C4-2B (cell line): ENCODE results near the gene PLEKHA5.

Experiments used
- H3K27ac ChIP-seq: fragments of 450-650 bp; 2 replicates; pipeline ENCODE4 v1.5.1; 2017
- ZFX ChIP-seq: fragments of 450-650 bp; IDR thresholded peaks from 2 replicates; pipeline ENCODE4 v1.6.1; 2017
- TF ChIP-seq, protein P1 (sequence below): fragments of 450-650 bp; conservative IDR thresholded peaks from 2 replicates; pipeline ENCODE4 v1.5.1; 2017; ENCODE audit warnings: mild to moderate bottlenecking

Gene PLEKHA5

DNA sequence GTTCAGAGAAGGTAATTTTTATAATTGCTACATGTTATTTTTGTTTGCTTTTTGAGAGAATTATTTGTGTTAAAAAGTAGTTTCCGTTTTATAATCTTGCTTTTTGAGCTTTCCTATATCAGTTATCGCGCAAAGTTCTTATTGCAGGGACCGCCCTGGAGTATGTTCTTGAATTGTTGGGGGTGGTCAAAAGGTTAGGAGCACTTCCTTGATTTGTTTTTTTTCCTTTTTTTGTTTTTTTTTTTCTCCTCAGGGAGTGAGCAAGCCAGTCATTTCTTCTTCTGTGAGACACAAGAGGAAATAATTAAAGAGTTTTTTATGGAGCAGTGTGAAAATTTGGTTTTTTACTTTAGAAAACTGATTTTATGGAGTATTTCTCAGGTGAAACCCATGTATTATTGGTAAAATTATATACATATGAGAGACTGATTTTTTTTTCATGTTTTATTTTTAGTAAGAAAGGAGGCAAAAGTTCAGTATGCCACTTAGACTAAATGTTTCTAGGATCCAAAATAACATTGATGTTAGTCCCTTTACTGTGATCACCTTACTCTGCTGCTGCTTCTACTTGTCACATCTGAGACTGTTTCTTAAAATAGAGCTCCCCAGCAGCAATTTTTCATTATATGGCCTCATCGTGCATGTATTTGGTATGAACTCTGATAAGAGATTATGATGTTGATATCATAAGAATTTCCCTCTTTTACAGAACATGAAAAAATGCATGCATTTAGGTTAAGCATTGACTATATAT is 26.6 kb downstream of the PLEKHA5 start:
- H3K27ac ChIP-seq = no peak overlapping the region
- TF ChIP-seq, protein P1, sequence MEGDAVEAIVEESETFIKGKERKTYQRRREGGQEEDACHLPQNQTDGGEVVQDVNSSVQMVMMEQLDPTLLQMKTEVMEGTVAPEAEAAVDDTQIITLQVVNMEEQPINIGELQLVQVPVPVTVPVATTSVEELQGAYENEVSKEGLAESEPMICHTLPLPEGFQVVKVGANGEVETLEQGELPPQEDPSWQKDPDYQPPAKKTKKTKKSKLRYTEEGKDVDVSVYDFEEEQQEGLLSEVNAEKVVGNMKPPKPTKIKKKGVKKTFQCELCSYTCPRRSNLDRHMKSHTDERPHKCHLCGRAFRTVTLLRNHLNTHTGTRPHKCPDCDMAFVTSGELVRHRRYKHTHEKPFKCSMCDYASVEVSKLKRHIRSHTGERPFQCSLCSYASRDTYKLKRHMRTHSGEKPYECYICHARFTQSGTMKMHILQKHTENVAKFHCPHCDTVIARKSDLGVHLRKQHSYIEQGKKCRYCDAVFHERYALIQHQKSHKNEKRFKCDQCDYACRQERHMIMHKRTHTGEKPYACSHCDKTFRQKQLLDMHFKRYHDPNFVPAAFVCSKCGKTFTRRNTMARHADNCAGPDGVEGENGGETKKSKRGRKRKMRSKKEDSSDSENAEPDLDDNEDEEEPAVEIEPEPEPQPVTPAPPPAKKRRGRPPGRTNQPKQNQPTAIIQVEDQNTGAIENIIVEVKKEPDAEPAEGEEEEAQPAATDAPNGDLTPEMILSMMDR = no peak
- no peak for TF ChIP-seq ZFX

DNA sequence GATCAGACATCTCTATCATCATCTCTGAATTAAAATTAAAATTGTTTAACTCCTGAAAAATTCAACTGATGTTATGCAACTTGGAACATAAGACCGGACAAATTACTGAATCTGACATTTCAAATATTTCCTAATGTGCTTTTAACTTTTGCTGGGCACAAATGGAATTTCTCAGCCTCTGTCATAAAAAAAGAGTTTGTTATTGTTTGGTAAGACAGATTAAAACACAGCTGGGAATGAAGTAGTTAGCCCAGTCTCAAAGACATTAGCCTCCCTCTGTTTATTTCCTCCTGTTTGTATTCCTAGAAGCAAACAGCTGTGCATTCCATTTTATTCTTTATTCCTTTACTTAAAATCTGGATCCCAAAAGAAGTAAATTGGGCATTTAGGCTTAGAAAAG is 29.4 kb downstream of the PLEKHA5 start:
- H3K27ac ChIP-seq = no peak overlapping the region
- TF ChIP-seq, protein P1 = no peak
- TF ChIP-seq ZFX = no peak

DNA sequence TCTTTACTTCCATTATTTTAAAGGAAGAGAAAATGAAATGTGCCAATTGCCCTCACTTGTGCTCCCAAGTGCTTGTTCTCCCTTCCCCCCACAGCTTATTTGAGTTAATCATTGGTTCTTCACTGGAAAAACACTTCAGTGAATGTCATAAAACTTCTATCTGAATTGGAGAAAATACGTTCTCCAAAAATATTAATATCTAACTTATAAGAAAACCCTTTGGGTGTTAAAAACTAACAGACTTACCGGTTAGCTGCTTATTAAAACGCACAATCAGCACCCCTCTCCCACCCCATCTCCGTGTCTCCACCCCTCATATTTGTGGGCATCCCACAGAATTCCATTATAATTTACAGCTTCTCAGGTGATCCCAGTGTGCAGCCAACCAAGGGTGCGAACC is 31.7 kb downstream of the PLEKHA5 start:
- H3K27ac ChIP-seq = no peak overlapping the region
- TF ChIP-seq, protein P1 = no peak
- no peak for TF ChIP-seq ZFX

DNA sequence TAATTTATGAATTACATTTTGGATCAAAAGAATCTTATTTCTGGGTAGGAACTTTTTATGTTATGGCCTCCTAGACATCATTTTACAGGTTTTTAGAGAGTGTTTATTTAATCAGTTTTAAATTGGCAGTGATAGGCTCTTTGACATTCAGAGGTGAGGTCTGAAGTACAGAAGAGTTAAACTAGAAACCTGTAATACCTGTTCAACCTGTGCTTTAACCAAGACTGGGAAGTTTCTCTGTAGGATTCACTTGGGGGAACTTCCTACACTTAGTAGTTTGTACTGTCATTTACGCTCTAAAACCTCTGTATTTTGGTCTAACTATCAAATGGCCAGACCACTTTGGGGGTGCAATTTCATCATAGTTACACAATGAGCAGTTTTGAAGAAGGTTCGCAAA is 35.9 kb downstream of the PLEKHA5 start:
- H3K27ac ChIP-seq = no peak overlapping the region
- TF ChIP-seq, protein P1 = no peak
- TF ChIP-seq ZFX = no peak

DNA sequence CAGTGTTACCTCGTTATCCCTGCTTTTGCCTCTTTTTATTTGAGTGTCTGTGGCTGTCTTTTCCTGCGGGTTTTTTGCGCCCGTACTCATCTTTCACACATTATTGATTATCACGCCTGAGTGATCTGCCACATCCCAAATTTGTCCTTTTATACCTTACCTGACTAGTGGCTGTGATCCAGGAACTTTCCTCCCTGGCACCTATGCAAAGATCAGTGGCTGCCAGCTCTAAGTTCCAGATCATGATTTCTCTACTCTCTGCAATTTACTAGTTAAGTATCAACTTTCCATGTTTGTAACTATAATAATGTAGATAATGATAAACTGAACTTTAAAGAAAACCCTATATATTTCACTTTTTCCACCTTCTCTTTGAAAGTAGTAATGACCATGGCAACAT is 36.9 kb downstream of the PLEKHA5 start:
- no peak for TF ChIP-seq ZFX
- TF ChIP-seq, protein P1 = no peak
- no peak overlapping the region for H3K27ac ChIP-seq

DNA sequence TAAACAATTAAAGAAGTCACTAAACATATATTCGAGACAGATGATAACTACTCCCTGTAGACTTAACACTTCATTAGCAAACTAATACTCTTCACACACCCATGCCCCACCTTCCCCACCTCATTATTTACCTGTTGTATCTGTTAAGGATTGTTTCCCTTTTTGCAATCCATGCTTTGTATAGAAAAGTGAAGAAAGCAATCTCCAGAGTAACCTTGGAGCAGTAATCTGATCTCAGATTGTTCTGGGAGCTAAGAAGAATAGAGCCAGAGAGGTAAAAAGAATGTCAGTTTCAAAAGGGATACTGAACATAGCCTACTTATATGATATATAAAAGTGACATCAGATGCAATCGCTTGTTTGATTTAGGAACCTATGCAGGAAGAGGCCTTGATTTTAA is 37.4 kb downstream of the PLEKHA5 start:
- no peak overlapping the region for H3K27ac ChIP-seq
- TF ChIP-seq ZFX = no peak
- TF ChIP-seq, protein P1 = no peak

DNA sequence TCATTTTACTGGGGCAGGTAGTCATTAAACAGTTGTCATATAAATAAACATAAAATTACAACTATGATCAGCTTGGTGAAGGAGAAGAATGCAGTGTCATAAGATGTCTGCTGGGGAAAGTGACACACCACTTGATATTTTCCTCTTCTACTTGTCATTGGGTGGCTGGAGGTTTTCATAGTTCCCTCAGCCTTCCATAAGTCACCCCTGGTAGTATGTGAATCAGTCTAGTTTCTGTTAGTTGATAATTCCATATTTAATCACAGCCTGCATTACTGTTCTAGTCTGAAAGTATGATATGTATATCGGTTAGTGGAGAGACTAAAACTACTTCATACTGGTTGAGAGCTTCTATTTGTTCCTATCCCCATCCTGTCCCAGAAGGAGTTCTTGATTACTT is 38.2 kb downstream of the PLEKHA5 start:
- no peak overlapping the region for H3K27ac ChIP-seq
- TF ChIP-seq ZFX = no peak
- TF ChIP-seq, protein P1 = no peak
